ENCODE measurements around the gene TMEM121. TPM values are rescaled to one million over a fixed set of nuclear protein-coding genes. Genes with fewer than 3 reads are reported as not detected.

TMEM121 gene
- total RNA-seq, 1 donor from 2014 or later = 4.0 TPM

DNA sequence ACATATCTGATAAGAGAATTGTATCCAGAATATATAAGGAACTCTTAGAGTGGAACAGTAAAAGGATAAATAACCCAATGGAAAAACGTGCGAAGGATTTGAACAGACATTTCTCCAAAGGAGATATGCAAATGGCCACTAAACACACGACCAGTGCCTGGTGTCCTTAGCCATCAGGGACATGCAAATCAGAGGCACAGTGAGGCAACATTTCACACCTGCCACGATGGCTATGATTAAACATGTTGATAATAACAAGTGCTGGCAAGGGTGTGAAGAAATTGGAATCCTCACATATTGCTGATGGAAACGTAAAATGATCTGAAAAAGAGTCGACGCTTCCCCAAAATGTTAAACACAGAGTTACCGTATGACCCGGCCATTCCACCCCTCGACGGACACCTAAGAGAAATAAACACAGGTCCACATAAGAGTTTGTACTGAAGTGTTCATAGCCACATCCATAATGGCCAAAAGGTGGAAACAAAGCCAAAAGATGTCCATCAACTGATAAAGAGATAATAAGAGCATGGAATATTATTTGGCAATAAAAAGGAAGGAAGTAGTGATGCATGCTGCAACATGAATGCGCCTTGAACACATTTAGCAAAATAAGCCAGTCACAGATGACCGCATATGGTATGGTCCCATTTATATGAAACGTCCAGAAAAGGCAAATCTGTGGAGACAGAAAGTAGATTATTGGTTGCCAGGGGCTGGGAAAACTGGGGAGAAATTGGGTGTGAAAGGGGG is 6.3 kb upstream of the TMEM121 start:
- ATAC-seq (no peak), DNase-seq (no peak)
- intact Hi-C loops (cut with micrococcal nuclease) = no loop called here

DNA sequence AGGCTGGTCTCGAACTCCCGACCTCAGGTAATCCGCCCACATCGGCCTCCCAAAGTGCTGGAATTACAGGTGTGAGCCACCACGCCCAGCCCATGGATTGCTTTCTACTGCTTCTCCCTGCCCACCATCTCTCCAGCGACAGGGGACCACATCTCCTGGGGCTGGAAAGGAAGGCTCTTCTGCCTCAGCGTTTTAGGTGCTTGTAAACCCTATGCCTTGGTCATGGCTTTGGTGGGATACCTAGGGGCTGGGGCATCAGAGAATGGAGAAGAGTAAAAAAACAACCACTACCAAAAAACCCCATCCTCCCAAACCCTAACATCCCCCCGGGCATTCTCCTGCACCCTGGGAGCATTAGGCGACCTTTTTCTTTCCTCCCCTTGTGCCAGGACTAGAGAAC is 1.1 kb upstream of the TMEM121 start:
- no peak for DNase-seq
- intact Hi-C loops (cut with micrococcal nuclease) = no loop called here
- no peak for ATAC-seq

GRCh38 chr14:105526776-105527380 is 495 bp downstream of the TMEM121 start:
- DNase-seq (no peak), ATAC-seq (peak; percentile 3)
- intact Hi-C loops (cut with micrococcal nuclease) = no loop called here

DNA sequence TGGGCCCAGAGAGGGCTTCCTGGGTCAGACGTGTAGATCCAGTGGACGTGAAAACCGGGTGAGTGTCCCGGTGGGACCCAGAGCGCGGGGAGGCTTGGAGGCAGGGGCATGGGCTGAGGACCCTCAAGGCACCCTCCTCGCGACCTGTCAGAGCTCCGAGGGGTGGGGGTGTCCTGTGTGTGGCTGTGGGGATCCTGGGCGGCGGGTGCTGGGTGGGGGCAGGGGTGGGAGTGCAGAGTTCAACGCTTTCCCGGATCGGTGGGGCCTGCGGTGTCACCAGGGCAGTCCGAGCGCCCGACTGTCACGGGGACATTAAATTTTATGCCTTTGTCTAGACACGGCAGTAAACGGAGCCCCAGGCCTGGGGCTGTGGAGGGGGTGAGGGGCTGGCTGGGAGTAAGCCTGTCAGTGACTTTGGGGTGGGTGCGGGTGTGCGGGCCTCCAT is 1.0 kb downstream of the TMEM121 start:
- intact Hi-C loops (cut with micrococcal nuclease) = no loop called here
- DNase-seq = no peak
- ATAC-seq = no peak

GRCh38 chr14:105527826-105528585 is 1.6 kb downstream of the TMEM121 start:
- intact Hi-C loops (cut with micrococcal nuclease) = no loop called here
- ATAC-seq (peak; percentile 85), DNase-seq (peak; percentile 91)

GRCh38 chr14:105528586-105529318 is 2.4 kb downstream of the TMEM121 start:
- ATAC-seq = peak; percentile 3

DNA sequence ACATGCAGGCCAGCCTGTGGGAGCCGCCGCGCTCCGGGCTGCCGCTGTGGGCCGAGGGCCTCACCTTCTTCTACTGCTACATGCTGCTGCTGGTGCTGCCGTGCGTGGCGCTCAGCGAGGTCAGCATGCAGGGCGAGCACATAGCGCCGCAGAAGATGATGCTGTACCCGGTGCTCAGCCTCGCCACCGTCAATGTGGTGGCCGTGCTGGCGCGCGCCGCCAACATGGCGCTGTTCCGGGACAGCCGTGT is 2.9 kb downstream of the TMEM121 start:
- intact Hi-C loops (cut with micrococcal nuclease) = no loop called here
- DNase-seq = no peak

More at GRCh38 chr14:105528586-105529318, 2.4 kb downstream of the TMEM121 start:
- DNase-seq = no peak
- intact Hi-C loops (cut with micrococcal nuclease) = no loop called here

GRCh38 chr14:105529569-105530284 is 3.3 kb downstream of the TMEM121 start:
- DNase-seq (no peak), ATAC-seq (no peak)
- intact Hi-C loops (cut with micrococcal nuclease) = no loop called here

More for the DNA sequence above, 2.9 kb downstream of the TMEM121 start:
- ATAC-seq = no peak

DNA sequence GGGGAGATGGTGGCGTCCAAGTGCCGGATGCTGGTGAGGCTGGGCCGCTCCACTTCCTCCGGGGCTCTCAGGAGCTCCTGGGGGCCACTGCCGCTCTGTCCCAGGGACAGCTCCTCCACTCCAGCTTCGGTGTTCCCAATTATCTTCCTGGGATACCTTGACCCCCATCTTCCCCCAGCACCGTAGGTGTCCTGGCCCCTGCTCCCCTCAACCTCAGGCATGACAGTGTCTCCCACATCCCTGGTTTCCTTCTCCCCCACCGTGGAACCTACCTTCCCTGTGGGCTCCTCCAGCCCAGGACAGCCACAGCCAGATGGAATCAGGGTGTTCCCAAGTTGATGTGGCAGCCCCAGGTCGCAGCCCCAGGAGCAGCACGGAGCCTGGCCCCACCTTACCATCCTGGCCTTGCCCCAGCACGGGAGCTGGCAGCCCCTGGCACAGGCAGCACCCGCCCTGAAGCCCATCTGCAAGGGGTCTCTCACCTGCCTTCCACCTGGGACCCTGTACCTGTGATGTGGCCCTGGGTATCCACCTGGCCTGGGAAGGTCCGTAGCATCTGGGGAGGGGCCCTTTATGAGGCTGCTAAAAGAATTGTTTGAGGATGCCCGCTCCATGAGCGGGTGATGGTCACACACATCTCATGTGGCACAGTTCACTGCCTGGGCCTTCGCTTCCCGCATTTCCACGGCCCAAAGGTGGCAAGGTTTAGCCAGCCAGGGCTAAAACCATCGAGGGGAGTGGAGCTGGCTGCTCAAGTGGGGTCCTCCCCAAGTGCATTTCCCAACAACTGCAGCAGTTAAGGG is 4.1 kb downstream of the TMEM121 start:
- intact Hi-C loops (cut with micrococcal nuclease) = no loop called here
- DNase-seq (no peak), ATAC-seq (no peak)

DNA sequence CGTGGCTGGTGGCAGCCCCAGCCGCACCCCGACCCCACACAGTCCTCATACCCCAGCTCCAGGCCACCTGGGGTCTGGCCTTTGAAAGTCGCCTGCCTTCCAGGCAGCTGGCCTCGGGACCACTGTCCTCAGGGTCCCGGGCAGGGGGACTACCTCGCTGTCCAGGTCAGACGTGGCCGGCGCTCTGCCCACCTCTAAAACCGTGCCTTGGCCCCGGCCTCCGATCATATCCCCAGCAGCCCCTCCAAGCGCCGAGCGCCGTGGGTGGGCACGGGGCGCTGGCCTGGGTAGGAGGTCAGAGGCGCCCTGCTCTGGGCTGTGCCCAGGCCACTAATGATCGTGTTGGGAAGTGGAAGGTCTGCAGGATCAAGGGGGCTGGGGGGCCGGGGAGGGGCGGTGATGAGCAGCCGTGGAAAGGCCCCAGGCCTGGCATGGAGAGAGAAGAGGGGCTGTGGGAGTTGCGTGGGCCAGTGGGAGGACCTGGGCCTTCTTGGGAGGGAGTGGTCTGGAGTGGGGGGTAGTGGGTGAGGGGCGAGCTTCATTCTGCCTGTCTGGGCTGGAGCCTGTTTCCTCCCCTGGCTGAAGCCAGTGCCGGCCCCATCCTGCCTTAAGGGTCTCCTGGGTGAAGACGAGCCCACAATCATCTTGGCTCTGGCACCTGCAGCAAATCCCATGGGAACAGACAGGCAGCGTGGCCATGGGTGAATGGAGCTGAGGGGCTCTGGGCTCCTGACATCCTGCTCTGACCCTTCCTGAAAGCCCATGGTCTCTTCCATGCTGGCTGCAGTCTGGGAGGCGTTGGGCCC is 4.9 kb downstream of the TMEM121 start:
- intact Hi-C loops (cut with micrococcal nuclease) = no loop called here
- ATAC-seq = no peak
- DNase-seq = no peak

DNA sequence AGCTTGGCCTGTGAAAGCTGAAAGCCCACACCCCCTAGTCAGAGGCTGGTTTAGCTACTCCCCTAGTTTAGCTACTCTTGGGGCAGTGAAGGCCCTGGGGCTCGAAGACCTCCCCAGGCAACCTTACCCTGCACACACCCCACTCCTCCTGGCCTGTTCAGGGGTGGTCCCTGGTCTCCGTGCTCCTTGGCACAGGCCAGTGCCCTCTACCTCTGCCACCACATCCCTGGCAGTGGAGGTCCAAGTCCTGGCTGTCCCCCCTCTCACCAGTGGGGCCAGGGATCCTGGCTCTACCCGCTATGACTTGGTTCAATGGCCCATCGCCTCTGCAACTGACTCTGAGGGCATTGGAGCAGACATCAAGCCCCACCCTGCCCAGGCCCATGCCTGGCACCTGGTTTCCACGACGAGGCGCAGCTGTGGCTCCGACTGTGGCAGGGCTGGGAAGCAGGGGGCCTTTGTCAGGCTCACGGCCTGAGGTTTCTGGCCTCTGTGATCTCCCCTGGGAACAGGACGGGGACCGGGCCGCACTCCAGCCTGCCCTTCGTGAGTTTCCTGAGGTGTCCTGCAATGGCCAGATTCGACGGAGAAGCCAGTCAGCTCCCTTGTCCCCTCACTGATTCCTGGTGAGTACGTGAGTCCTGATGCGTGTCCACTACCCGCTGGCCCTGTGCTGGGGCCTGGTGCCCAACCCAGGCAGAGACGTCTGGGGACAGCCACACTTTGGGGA is 5.7 kb downstream of the TMEM121 start:
- DNase-seq (no peak), ATAC-seq (no peak)
- intact Hi-C loops (cut with micrococcal nuclease) = no loop called here

- no peak for DNase-seq
- ATAC-seq = no peak
- intact Hi-C loops (cut with micrococcal nuclease) = no loop called here
Measured at GRCh38 chr14:105532735-105533141, 6.4 kb downstream of the TMEM121 start.

DNA sequence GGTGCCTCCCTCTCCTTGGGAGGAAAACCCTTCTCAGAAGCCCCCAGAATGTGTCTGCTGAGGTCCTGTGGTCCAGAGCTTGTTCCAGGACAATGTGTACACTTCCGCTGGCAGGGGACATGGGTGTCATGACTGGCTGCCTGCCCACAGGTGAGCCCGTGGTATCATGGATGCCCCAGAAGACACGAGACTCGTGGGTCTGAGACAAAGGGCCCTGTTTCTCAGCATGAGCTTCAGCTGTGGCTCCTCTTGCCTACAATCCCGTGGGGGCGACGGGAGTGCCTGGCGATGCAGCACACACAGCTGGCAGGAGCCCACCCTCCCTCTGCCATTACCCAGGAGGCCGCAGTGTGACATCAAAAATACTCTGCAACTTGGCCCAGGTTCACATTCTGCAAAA is 7.0 kb downstream of the TMEM121 start:
- ATAC-seq = no peak
- no peak for DNase-seq
- intact Hi-C loops (cut with micrococcal nuclease) = no loop called here

- DNase-seq (no peak), ATAC-seq (no peak)
- intact Hi-C loops (cut with micrococcal nuclease) = no loop called here
Measured at GRCh38 chr14:105533811-105534498, 7.6 kb downstream of the TMEM121 start.

- intact Hi-C loops (cut with micrococcal nuclease) = no loop called here
- DNase-seq (no peak), ATAC-seq (no peak)
Measured at GRCh38 chr14:105534586-105534985, 8.2 kb downstream of the TMEM121 start.

GRCh38 chr14:105536051-105536450 is 9.7 kb downstream of the TMEM121 start:
- no peak for DNase-seq
- intact Hi-C loops (cut with micrococcal nuclease) = no loop called here
- ATAC-seq = no peak
